HG02973 (cell line): Measurements from ENCODE around the gene FEN1.

ENCODE experiments used
- ATAC-seq: cut with Tn5 transposase; IDR thresholded peaks from one replicate; pipeline ENCODE4 v1.9.1; 2021; ENCODE audit warnings: moderate library complexity; ENCODE audit not compliant: unreplicated experiment

Gene FEN1, protein sequence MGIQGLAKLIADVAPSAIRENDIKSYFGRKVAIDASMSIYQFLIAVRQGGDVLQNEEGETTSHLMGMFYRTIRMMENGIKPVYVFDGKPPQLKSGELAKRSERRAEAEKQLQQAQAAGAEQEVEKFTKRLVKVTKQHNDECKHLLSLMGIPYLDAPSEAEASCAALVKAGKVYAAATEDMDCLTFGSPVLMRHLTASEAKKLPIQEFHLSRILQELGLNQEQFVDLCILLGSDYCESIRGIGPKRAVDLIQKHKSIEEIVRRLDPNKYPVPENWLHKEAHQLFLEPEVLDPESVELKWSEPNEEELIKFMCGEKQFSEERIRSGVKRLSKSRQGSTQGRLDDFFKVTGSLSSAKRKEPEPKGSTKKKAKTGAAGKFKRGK

DNA sequence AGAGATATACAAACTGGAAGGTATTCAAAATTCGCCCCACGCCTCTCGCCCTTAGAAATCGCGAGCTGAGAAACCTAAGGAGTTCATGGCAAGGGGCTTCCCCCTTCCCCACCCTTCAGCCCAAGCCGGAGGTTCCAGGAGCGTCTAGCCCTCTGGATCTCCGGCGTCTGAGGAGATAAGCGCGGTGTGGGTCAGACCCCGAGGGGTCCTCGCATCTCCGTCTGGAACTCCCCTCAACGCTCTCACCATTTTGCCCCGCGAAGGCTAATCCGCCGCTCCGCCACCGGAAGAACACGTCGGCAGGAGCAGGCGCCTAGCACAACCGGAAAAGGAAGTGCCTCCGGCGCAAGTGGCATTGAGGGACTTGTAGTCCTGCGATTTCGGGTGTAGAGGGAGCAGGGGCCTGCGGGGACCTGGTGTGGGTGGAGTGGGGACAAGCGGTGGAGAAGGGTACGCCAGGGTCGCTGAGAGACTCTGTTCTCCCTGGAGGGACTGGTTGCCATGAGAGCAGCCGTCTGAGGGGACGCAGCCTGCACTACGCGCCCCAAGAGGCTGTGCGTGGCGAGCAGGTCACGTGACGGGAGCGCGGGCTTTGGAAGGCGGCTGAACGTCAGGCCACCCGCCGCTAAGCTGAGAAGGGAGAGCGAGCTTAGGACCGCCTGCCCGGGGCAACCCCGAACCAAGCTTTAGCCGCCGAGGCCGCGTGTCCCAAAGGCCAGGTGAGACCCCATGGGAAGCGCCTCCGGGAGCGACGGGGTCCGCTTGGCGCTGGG is at the start of gene FEN1, which contains the start of gene TMEM258:
TSS of gene FEN1 (plus strand) at position 602 of the 773 bp plus-strand sequence. CDS start 2,451 bp downstream, outside the sequence.
TSS of gene TMEM258 (minus strand) at position 290 of the 773 bp plus-strand sequence. CDS start at position 249, 41 bp downstream.
- peak; percentile 76 for ATAC-seq

DNA sequence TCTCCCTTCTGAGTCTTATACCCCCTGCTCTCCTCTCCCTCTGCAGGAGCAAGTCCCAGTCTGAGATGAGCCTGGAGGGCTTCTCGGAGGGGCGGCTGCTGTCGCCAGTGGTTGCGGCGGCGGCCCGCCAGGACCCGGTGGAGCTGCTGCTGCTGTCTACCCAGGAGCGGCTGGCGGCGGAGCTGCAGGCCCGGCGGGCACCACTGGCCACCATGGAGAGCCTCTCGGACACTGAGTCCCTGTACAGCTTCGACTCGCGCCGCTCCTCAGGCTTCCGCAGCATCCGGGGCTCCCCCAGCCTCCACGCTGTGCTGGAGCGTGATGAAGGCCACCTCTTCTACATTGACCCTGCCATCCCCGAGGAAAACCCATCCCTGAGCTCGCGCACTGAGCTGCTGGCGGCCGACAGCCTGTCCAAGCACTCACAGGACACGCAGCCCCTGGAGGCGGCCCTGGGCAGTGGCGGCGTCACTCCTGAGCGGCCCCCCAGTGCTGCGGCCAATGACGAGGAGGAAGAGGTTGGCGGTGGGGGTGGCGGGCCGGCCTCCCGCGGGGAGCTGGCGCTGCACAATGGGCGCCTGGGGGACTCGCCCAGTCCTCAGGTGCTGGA is 49.1 kb upstream of the FEN1 start:
- ATAC-seq: no peak

DNA sequence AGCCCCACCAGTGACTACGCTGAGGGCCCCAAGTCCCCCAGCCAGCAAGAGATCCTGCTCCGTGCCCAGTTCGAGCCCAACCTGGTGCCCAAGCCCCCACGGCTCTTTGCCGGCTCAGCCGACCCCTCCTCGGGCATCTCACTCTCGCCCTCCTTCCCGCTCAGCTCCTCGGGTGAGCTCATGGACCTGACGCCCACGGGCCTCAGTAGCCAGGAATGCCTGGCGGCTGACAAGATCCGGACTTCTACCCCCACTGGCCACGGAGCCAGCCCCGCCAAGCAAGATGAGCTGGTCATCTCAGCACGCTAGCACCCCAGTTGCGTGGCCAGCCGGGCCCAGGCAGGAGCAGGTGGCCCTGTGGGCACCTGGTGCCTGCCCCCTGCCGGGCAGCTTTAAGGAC is 48.5 kb upstream of the FEN1 start:
- no peak for ATAC-seq

DNA sequence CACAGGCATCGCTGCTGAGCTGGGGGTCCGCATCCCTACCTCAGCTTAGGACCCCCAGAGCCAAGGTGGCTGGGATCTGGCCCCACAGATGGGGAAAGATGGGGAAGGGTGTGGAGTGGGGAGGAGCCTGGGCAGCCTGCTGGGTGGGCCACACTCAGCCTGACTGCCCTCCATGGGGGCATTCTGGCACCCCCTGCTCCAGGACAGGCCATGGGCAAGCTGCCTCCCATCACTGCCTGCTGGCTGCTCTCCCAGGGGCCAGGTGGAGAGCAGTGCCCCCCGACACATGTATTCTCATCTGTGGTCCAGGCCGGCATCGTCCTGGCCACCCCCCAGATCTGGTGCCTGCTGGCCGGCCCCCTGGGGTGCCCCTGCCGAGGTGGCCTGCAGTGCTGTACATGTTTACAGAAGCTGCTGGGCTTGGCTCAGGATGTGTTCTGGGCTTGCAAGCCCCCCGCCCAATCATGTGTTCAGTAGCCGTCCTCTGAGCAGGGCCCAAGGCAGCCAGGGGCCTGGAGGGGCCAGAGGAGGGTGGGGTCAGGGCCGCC is 48.0 kb upstream of the FEN1 start:
- ATAC-seq: no peak

DNA sequence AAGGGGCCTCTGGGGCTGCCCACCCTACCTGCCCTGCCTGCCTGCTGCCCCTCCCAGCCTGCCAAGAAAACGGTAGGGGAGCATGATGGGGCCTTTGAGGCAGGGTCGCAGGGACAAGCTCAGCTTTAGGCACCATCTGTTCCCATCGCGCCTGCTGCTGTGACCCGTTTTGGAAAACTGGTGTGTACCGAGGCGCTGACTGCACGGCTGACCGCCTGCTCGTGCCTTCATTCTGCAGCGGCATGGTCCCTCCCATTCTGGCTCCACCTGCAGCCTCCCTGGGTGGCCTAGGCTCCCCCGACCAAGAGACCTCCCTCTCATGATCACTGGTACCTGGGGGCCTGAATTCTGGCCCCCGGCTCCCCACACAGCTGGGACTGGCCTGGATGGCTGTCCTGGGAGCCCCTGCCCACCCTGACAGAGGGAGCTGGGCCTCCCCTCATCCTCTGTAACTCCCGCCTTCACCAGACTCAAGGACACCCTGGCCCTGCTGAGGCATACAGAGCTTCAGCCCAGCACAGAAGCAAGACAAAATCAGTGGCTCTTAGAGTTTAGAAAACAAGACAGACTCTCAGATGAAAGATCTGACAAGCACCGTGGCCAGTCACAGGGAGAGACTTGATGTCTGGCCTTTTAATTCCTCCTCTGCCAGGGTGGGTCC is 46.8 kb upstream of the FEN1 start:
- no peak for ATAC-seq

DNA sequence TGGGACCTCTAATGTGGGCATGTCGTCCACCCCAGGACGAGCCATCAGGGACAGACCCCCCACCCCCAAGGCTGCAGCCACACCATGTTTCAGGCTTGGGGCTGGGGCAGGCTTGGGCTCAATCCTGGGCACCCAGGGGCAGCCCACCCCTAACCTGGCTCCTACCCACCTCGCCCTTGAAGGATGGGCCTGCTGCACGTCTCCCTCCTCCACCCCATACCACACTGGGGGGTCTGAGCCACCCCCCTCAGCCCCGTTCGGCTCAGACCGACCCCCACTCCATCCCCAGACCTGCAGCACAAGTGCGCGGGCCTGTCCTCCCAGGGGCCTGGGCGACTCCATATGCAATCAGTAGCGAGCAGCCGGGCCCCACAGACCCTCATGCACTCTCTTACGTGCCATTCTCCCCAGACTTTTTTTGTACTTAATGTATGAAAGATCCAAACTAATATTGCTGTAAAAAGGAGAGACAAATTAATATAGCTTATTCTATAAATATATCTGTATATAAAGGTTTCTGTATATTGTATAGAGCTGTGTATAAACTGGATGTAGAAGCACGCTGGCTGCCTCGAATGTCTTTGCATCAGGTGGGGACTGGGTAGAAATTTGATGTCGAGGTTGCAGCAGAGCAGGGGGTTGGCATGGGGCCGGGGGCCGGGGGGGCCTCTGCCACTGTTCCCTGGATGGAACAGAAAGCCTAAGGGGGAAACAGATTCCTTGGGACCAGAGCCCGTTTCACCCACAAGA is 46.1 kb upstream of the FEN1 start:
- ATAC-seq: no peak

DNA sequence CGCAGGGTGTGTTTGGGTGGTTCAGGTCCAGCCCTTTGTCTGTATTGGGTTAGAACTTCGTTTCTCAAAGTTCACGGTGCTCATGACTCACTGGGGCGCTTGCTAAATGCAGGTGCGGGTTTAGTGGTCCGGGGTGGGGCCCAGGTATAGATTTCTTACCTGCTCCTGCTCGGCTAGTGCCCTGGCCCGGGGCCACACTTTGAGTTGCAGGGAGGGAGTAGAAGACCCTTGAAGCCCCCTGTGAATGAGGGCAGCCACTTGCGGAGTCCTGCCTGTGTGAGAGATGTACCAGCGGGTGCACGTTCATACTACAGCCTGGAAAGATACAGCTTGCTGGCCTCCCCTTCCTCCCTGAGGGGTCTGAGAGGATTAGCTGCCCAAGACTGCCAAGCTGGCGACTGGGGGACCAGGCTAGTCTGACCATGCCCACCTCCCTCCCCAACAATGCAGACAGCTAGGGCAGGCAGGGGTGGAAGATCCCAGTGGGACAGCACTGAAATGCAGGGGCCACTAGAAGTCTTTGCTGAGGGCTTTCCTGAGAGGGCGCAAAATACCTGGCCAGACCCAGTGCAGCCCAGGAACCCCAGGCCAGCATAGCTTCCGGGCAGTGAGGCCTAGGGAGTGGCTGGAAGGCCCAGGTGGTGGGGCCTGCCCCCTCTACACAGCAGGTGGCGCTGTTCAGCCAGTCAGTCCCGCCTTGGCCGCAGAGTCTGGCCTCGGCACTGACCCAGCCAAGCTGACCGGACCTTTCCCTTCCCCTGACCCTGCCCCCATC is 45.3 kb upstream of the FEN1 start:
- ATAC-seq: no peak

DNA sequence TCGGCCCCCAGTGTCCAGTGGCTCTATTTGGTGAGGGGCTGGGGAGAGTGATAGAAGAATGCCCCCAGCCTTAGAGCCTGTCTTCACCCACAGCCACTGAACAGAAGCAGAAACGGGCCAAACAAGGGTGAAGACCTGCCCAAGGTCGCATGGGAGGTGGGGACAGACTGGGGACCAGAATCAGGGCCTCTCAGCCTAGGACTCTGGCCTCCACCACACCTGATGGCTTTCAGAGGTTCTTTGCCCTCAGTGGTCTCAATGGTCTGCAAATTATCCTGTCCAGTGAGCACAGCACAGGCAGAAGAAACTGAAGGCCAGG is 44.8 kb upstream of the FEN1 start:
- no peak for ATAC-seq

DNA sequence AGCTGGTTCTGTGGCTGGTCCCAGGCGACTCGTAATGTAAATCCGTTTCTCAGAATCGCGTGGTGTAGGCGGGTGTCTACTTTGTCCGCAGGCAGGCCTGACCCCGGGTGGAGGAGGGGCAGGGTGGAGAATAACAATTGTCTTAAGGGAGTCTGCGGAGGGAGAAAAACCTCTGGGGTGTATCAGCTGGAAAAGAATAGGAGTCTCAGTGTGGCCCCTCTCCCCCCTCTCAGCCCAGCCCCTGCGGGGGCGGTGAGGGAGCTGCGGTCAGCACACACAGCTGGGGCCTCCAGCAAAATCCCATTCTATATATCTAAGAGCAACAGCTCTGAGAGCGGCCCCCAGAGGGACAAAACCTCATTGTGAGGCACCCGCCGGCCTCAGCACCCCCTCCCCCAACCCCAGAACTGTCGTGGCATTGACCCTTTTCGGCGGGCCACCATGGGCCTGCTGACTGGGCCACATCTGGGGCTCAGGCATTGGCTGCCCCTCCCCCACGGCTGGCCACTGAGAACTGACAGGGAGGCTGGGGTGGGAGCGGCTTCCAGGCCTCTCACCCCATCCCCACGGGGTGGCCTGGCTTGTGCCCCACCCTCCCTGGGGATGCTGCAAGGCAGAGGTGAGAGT is 43.0 kb upstream of the FEN1 start:
- ATAC-seq: no peak

DNA sequence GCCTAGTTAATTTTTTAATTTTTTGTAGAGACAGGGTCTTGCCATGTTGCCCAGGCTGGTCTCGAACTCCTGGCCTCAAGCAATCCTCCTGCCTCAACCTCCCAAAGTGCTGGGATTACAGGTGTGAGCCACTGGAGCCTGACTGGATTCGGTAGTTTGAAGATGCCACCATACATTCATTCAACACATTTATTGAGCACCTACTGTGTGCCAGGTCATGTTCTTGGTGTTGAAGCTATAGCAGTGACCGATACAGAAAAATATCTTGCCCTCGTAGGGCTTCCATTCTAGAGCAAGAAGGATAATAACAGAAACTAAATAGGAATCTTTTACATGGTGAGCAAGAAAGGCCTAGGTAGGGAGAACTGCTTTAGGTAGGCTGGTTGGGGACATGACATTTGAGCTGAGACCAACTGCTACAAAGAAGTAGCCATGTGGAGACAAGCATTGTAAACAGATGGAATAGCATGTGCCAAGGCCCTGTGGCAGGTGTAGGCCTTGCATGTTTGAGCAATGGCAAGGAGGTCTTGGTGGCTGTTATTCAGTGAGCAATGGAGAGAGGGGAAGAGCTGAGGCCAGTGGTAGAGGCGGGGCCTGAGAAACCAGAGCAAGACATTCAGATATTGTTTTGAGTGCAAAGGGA is 42.0 kb upstream of the FEN1 start:
- no peak for ATAC-seq

DNA sequence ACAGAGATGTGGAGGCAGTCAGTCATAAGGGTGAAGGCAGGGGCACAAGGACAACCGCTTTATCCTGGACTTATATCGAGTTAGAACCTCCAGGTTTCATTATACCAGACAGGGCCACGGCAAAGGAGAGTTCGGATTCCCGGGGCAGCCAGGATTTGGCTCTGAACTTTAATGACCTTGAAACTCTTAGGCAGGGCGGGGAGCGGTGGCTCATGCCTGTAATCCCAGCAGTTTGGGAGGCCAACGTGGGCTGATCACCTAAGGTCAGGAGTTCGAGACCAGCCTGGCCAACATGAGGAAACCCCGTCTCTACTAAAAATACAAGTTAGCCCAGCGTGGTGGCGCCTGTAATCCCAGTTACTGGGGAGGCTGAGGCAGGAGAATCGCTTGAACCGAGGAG is 41.3 kb upstream of the FEN1 start:
- ATAC-seq: no peak

DNA sequence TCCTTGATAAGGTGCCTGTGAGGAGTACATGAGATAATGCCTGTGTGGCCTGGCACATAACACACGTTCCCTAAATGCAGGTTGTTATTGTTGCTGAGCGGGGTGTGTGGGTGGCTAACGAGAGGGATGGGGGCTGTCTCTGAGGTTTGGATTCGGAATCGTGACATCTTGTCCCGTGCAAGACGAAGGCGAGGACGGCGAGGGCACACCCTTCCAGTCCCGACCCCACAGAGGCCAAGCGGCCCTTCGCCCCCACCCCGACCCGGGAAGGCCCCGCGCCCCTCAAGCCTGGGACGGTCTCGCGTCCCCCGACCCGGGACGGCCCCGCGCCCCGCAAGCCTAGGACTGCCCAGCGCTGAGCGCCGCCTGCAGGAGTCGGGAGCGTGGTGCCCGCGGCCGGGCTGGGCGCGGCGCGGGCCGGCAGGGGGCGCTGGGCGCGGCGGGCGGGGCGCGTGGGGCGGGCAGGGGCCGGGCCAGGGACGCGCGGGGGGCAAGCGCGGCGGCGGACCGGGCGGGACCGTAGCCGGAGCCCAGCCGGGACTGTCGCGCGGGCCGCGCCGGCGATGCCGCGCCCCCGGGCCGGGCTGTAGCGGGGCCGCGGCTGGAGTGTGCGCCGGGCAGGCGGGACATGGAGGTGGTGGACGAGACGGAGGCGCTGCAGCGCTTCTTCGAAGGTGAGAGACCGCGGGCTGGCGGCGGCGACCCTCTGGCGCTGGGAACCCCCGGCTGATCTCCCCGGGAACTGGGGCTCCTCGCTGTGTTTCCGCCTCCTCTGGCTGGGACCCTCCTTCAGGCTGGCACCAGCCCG is 40.4 kb upstream of the FEN1 start, which contains the start of gene MYRF:
TSS of gene MYRF (plus strand) at position 520 of the 808 bp plus-strand sequence. CDS start at position 629, 109 bp downstream.
- ATAC-seq: no peak

DNA sequence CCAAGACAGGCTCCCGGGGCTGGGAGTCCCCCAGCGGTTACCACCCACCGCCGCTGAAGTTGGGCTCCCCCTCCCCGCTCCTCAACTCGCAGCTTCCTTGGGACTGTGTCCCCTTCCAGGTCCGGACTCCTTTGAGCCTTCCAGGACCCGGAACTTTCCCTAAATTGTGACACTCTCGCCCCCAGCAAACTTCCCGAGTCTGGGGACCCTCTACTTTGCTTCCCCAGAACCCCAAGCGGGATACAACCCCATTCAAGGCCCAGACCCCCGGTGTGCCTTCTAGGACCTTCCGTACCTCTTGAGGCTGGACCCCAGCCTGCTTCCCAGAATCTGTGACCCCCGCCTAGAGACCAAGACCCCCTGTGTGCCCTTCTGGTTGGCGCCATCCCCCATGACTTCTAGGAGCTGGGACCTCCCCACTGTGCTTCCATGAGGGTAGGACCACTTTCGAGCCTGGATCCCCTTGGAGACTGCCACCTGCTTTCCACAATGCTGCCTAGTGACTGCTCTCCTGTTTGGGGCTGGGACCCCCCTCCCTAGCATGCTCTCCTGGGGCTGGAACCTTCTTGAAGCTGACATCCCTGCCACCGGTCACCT is 39.7 kb upstream of the FEN1 start:
- ATAC-seq: no peak

DNA sequence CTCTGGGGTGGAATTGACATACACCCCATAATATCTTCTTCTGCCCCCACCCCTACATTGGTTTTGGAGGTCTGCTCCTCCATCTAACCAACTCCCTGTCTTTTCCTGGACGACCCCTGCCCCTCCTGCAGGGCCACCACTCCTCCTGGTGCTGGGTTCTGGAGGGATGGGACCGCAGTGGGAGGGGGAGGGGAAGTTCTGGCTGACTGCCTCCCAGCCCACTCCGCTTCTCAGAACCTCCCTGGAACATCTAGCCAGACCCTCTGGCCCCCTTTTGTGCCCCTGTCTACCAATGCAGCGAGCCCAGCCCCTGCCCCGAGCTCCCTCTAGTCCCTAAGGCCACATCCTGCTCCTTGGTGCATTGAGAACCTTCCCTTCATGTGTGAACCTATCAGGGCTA is 39.0 kb upstream of the FEN1 start:
- ATAC-seq: no peak

DNA sequence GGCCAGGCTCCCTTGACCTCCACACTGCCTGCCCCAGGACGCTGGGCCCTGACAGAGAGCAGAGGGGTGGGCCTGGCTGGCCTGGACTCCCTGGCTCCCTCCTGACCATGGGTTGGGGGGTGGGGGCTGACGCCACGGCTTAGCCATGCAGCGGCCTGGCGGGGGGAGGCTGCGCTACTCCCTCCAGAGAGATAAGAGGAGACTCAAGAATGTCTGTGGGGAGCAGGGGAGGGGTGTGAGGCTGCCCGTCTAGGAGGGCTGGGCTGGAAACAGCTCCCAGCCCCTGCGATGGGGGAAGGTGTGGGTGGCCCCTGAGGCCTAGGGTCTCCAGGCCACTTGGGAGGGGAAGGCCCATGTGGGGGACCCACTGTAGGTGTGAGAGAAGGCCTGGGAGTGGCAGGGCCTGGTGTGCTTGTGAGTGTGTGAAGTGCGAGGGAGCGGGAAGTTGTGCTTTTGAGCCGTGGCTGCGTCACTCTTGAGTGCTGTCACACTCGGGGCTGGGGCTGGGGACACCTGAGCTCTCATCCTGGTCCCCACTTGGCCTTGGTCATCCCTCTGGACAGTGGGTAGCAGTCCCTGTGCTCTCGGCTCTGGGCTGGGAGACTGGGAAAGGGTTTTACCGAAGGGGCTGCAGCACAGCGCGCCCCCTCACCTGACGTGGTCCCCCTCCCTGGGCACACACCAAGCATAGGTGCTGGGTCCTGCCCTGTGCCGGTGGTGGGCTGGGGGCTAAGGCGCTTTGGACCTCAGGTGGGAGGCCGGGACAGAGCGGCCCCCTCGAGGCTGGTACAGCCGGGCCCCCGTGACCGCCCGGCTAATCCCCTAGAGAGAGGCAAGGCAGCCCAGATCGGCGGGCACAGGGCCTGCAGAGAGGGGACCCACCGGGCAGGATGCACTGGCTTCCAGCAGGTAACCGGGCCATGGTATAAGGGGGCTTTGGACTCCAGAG is 37.9 kb upstream of the FEN1 start:
- no peak for ATAC-seq

DNA sequence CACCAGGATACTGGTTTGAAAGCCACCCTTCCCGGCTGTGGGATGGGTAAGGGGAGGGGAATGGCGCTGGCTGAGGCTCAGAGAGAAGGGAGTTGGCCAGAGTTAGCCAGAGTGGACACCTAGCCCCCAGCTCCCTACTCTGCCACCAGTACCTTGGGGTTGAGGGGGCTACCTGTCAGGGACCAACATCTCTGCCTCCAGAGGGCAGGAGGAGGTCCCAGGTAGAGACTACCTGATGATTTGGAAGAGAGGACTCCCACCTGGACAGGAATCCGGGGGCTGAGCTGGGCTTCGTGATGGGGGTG is 36.6 kb upstream of the FEN1 start:
- ATAC-seq: no peak
